IMR-90 (cell line): Measurements from ENCODE around the gene NR1H4.

ENCODE experiments used
- CEBPB ChIP-seq: IDR thresholded peaks from 2 replicates; pipeline ENCODE4 v1.6.1; 2012; ENCODE audit warnings: low read depth, low read length, improper control_type of control experiment
- CTCF ChIP-seq: conservative IDR thresholded peaks from 2 replicates; pipeline ENCODE4 v1.5.1; 2012; ENCODE audit warnings: mild to moderate bottlenecking, low read depth, low read length, improper control_type of control experiment
- FOS ChIP-seq: fragments of 150-350 bp; IDR thresholded peaks from 2 replicates; pipeline ENCODE4 v1.6.1; 2016; ENCODE audit warnings: low read depth, low read length
- MAFK ChIP-seq: IDR thresholded peaks from 2 replicates; pipeline ENCODE4 v1.6.1; 2012; ENCODE audit warnings: low read depth, low read length, improper control_type of control experiment

GRCh38 chr12:100503228-100503628 is 29.6 kb downstream of the NR1H4 start:
- TF ChIP-seq MAFK (no peak), CTCF (no peak), CEBPB (no peak), FOS (no peak)
